ENCODE data around the gene CDC14A.

DNA sequence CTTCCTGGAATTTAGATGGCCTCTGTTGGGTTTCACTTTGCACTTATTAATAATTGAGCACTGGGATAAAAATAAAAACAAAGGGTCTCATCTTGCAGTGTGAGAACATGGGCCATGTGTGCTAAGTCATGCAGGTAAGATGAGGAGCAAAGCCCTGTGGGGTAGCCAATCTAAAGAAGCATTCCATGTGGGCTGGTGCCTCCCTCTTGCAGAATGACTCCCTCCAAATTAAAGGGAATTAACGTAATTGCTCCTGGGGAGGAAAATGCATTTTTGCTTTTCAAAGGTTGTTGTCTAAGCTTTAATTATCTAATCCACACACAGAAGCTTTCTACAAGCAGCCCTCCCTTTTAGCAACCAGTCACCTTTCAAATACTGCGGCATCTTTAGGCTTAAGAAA is 69.8 kb downstream of the CDC14A start:
- TF ChIP-seq FOXP1 (CRISPR knock-in tag; IDR thresholded peaks at IDR 0.05; ENCODE audit: borderline replicate concordance) (no peak), SP1 (CRISPR knock-in tag; conservative IDR thresholded peaks at IDR 0.05) (no peak), TP53 (CRISPR knock-in tag; IDR thresholded peaks at IDR 0.05) (no peak), SMAD3 (CRISPR knock-in tag; IDR thresholded peaks at IDR 0.05; ENCODE audit: borderline replicate concordance) (no peak), FOXJ3 (CRISPR knock-in tag; IDR thresholded peaks at IDR 0.05; ENCODE audit: borderline replicate concordance) (no peak), ELF4 (CRISPR knock-in tag; IDR thresholded peaks at IDR 0.05; ENCODE audit: low read depth) (no peak), NFE2L1 (CRISPR knock-in tag; IDR thresholded peaks at IDR 0.05) (no peak), ATF2 (CRISPR knock-in tag; IDR thresholded peaks at IDR 0.05; ENCODE audit: borderline replicate concordance, low read depth) (no peak)
- TF ChIP-seq, protein P1, sequence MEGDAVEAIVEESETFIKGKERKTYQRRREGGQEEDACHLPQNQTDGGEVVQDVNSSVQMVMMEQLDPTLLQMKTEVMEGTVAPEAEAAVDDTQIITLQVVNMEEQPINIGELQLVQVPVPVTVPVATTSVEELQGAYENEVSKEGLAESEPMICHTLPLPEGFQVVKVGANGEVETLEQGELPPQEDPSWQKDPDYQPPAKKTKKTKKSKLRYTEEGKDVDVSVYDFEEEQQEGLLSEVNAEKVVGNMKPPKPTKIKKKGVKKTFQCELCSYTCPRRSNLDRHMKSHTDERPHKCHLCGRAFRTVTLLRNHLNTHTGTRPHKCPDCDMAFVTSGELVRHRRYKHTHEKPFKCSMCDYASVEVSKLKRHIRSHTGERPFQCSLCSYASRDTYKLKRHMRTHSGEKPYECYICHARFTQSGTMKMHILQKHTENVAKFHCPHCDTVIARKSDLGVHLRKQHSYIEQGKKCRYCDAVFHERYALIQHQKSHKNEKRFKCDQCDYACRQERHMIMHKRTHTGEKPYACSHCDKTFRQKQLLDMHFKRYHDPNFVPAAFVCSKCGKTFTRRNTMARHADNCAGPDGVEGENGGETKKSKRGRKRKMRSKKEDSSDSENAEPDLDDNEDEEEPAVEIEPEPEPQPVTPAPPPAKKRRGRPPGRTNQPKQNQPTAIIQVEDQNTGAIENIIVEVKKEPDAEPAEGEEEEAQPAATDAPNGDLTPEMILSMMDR (IDR thresholded peaks at IDR 0.05): no peak
